ENCODE results near the gene IFT43. TPM values are rescaled to one million over a fixed set of nuclear protein-coding genes. Genes with fewer than 3 reads are reported as not detected.

IFT43 gene
- total RNA-seq, 1 experiment from 2014 or later = 18.6 TPM

- Histone ChIP-seq H2BK20ac (ENCODE audit: low read depth, low read length, poor library complexity, severe bottlenecking) (no peak overlapping the region), H4K8ac (replicated peaks; ENCODE audit: insufficient read length, low read depth, low read length) (no peak overlapping the region), H3K9ac (ENCODE audit: extremely low read depth, insufficient read length, low read length) (no peak overlapping the region), H2BK120ac (ENCODE audit: low read depth, low read length, poor library complexity, severe bottlenecking) (no peak overlapping the region), H2AFZ (ENCODE audit: low read length) (no peak overlapping the region), H2BK12ac (ENCODE audit: insufficient read length, low read depth, low read length) (no peak overlapping the region), H4K5ac (ENCODE audit: insufficient read length, low read depth, low read length) (no peak overlapping the region), H3K18ac (ENCODE audit: insufficient read length, low read depth, low read length) (no peak overlapping the region), H3K4me1 (ENCODE audit: insufficient read depth, low read length) (no peaks in the 10 kb centered on the region; the same call in 1 of the 2 replicates), H3K14ac (ENCODE audit: insufficient read depth, low read length) (no peak overlapping the region), H3K23ac (ENCODE audit: insufficient read length, low read depth, low read length) (no peak overlapping the region), H3K79me2 (ENCODE audit: insufficient read depth, low read length) (no peaks in the 10 kb centered on the region), H3K4me2 (ENCODE audit: insufficient read depth, insufficient read length, low read length) (no peak overlapping the region), H3K27ac (ENCODE audit: insufficient read length, low read depth, low read length) (no peak overlapping the region), H3K56ac (ENCODE audit: insufficient read length, low read depth, low read length) (no peak overlapping the region), H3K79me1 (ENCODE audit: insufficient read depth, low read depth, low read length, poor library complexity, severe bottlenecking) (no peaks in the 10 kb centered on the region), H2BK15ac (ENCODE audit: low read depth, low read length) (no peak overlapping the region), H3K23me2 (ENCODE audit: insufficient read length, low read depth, low read length, poor library complexity, severe bottlenecking) (no peaks in the 10 kb centered on the region), H4K20me1 (ENCODE audit: control insufficient read depth, insufficient read depth, insufficient read length) (no peaks in the 10 kb centered on the region), H2AK5ac (ENCODE audit: insufficient read length, low read length) (no peak overlapping the region), H4K91ac (ENCODE audit: insufficient read length, low read depth, low read length) (no peak overlapping the region), H3K27me3 (ENCODE audit: insufficient read depth, low read length) (no peaks in the 10 kb centered on the region), H3T11ph (ENCODE audit: low read length) (no peak overlapping the region), H2BK5ac (ENCODE audit: insufficient read length, low read length) (no peak overlapping the region), H3K9me3 (ENCODE audit: control insufficient read depth, low read depth, low read length) (no peaks in the 10 kb centered on the region), H3K4ac (ENCODE audit: low read depth, low read length) (no peak overlapping the region)
- H3K27me3 Mint-ChIP-seq (ENCODE audit: low read depth) = peaks cover 3% of the 10 kb centered on the region; the same call in 1 of the 2 replicates
- H3K4me1 Mint-ChIP-seq = peaks cover 5 to 12% of the 10 kb centered on the region in 2 experiments
- no peak for TF ChIP-seq CTCF (conservative IDR thresholded peaks at IDR 0.05)
- no peak overlapping the region for H3K27ac Mint-ChIP-seq
- no peaks in the 10 kb centered on the region for H3K9me3 Mint-ChIP-seq
- DNase-seq = no peak
- peaks cover 0 to 6% (median 0%) of the 10 kb centered on the region in 3 experiments; a peak in 1 of 7 replicates for H3K36me3 Mint-ChIP-seq (ENCODE audit: insufficient read depth in 1 of 3, low read depth in 3 of 3)
- WGBS (ENCODE audit: extremely low coverage, insufficient read length, low lambda C conversion rate) = no CpG with 5 or more reads among the region's 12 CpGs
- H3K4me3 Mint-ChIP-seq = no peak overlapping the region
Observed at GRCh38 chr14:76073717-76074116, 88.2 kb downstream of the IFT43 start.
